H1 (cell line): ENCODE data around the gene KIAA1671.

ENCODE experiments used
- KDM1A ChIP-seq: fragments of 200-600, 300-600 bp; sonication (generic); IDR thresholded peaks from 2 replicates; pipeline ENCODE4 v1.7.1; 2016; ENCODE audit warnings: mild to moderate bottlenecking, low read length, borderline replicate concordance
- NRF1 ChIP-seq: IDR thresholded peaks from 2 replicates; pipeline ENCODE4 v1.6.1; 2011; ENCODE audit warnings: mild to moderate bottlenecking, low read depth, low read length, improper control_type of control experiment
- PHF8 ChIP-seq: fragments of 200-600 bp; sonication (generic); conservative IDR thresholded peaks from 2 replicates; pipeline ENCODE4 v1.7.1; 2012; ENCODE audit warnings: low read depth, mild to moderate bottlenecking, inconsistent platforms, low read length, moderate library complexity
- POLR2AphosphoS5 ChIP-seq: IDR thresholded peaks from 2 replicates; pipeline ENCODE4 v1.6.1; 2011; ENCODE audit warnings: low read depth, low read length
- RAD21 ChIP-seq, 2 experiments: IDR thresholded peaks in 1 of 2; conservative IDR thresholded peaks in 1 of 2; 2 replicates each; pipeline ENCODE4 v1.6.1; 2011; ENCODE audit warnings: low read depth in 2 of 2, low read length in 2 of 2, improper control_type of control experiment in 1 of 2, inconsistent platforms in 1 of 2, mild to moderate bottlenecking in 1 of 2, moderate library complexity in 1 of 2
- SP1 ChIP-seq: IDR thresholded peaks from 2 replicates; pipeline ENCODE4 v1.6.1; 2011; ENCODE audit warnings: low read depth, low read length
- TF ChIP-seq, protein P1 (sequence below), 3 experiments: IDR thresholded peaks; 1 replicate in 2 of 3; 2 replicates in 1 of 3; pipeline versions ENCODE4 v1.5.1 to v1.6.1; 2011; ENCODE audit warnings: low read length in 3 of 3, mild to moderate bottlenecking in 3 of 3, inconsistent platforms in 2 of 3, low read depth in 1 of 3, moderate library complexity in 1 of 3; ENCODE audit not compliant: insufficient read depth in 1 of 3; ENCODE audit errors: control extremely low read depth in 1 of 3
- TF ChIP-seq, protein P2 (sequence below): IDR thresholded peaks from 2 replicates; pipeline ENCODE4 v1.6.1; 2012; ENCODE audit warnings: low read length, inconsistent platforms

DNA sequence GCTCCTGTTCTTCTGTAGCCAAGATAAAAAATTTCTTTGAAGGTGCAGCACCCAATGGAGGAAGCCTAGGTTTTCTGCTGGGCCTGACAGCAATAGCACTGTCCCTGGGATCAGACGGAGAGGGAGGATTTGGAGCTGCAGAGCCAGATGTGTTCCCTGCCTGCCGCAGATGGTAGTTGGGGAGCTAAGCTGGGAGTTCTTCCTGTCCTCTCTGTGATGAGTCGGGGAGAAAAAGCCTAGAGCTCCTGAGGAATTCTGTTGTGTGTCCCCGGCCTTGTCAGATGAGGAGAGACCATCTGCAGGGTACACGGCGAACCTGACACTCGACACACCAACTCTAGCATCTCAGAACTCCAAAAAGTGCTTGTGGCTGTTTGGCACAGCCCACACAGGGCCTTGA, 143.4 kb downstream of the KIAA1671 start:
- TF ChIP-seq, protein P1, sequence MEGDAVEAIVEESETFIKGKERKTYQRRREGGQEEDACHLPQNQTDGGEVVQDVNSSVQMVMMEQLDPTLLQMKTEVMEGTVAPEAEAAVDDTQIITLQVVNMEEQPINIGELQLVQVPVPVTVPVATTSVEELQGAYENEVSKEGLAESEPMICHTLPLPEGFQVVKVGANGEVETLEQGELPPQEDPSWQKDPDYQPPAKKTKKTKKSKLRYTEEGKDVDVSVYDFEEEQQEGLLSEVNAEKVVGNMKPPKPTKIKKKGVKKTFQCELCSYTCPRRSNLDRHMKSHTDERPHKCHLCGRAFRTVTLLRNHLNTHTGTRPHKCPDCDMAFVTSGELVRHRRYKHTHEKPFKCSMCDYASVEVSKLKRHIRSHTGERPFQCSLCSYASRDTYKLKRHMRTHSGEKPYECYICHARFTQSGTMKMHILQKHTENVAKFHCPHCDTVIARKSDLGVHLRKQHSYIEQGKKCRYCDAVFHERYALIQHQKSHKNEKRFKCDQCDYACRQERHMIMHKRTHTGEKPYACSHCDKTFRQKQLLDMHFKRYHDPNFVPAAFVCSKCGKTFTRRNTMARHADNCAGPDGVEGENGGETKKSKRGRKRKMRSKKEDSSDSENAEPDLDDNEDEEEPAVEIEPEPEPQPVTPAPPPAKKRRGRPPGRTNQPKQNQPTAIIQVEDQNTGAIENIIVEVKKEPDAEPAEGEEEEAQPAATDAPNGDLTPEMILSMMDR (IDR thresholded peaks at IDR 0.05; ENCODE audit: control extremely low read depth in 1 of 3, insufficient read depth in 1 of 3, low read depth in 1 of 3, low read length in 3 of 3): no peak
- TF ChIP-seq SP1: no peak
- no peak for TF ChIP-seq NRF1
- no peak for TF ChIP-seq KDM1A
- TF ChIP-seq POLR2AphosphoS5: no peak
- TF ChIP-seq RAD21 (IDR thresholded peaks at IDR 0.05 in 1 of 2, conservative IDR thresholded peaks at IDR 0.05 in 1 of 2; ENCODE audit: low read depth in 2 of 2, low read length in 2 of 2): no peak
- no peak for TF ChIP-seq PHF8
- TF ChIP-seq, protein P2, sequence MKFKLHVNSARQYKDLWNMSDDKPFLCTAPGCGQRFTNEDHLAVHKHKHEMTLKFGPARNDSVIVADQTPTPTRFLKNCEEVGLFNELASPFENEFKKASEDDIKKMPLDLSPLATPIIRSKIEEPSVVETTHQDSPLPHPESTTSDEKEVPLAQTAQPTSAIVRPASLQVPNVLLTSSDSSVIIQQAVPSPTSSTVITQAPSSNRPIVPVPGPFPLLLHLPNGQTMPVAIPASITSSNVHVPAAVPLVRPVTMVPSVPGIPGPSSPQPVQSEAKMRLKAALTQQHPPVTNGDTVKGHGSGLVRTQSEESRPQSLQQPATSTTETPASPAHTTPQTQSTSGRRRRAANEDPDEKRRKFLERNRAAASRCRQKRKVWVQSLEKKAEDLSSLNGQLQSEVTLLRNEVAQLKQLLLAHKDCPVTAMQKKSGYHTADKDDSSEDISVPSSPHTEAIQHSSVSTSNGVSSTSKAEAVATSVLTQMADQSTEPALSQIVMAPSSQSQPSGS: no peak
